DMS79 (cell line): ENCODE results near the gene C3orf20.

Experiments used
- DNase-seq: peaks from one replicate; lab custom pipeline; 2025; lab: John Stamatoyannopoulos, UW

Gene C3orf20

GRCh38 chr3:14758959-14759358 is 84.0 kb downstream of the C3orf20 start:
- no peak for DNase-seq

- DNase-seq: no peak
These were observed 85.2 kb downstream of the C3orf20 start for GRCh38 chr3:14760185-14760584.

- no peak for DNase-seq
These were observed 86.3 kb downstream of the C3orf20 start for GRCh38 chr3:14761121-14761672.

GRCh38 chr3:14761866-14762265 is 86.9 kb downstream of the C3orf20 start:
- DNase-seq: no peak

GRCh38 chr3:14762701-14763100 is 87.8 kb downstream of the C3orf20 start:
- DNase-seq: no peak

- DNase-seq: no peak
These were observed 89.6 kb downstream of the C3orf20 start for GRCh38 chr3:14764331-14765059.

- DNase-seq: no peak
These were observed 90.1 kb downstream of the C3orf20 start for GRCh38 chr3:14765060-14765400.

- no peak for DNase-seq
These were observed 90.9 kb downstream of the C3orf20 start for GRCh38 chr3:14765576-14766427.

- DNase-seq: no peak
These were observed 91.7 kb downstream of the C3orf20 start for GRCh38 chr3:14766428-14767244.

GRCh38 chr3:14767245-14768051 is 92.5 kb downstream of the C3orf20 start:
- no peak for DNase-seq

- DNase-seq: no peak
These were observed 93.3 kb downstream of the C3orf20 start for GRCh38 chr3:14768182-14768790.

- no peak for DNase-seq
These were observed 93.9 kb downstream of the C3orf20 start for GRCh38 chr3:14768881-14769280.

GRCh38 chr3:14769544-14770325 is 94.8 kb downstream of the C3orf20 start:
- no peak for DNase-seq

- DNase-seq: no peak
These were observed 95.7 kb downstream of the C3orf20 start for GRCh38 chr3:14770591-14770990.

GRCh38 chr3:14771593-14772497 is 96.9 kb downstream of the C3orf20 start:
- no peak for DNase-seq

GRCh38 chr3:14772533-14773138 is 97.7 kb downstream of the C3orf20 start:
- DNase-seq: no peak

- DNase-seq: no peak
These were observed 98.3 kb downstream of the C3orf20 start for GRCh38 chr3:14773281-14773680.

GRCh38 chr3:14773691-14774128 is 98.8 kb downstream of the C3orf20 start:
- no peak for DNase-seq

GRCh38 chr3:14774431-14774830 is 99.5 kb downstream of the C3orf20 start:
- DNase-seq: no peak
